GM21825 (cell line): Measurements from ENCODE around the gene RASGRP3.

Source experiments
- ATAC-seq: cut with Tn5 transposase; IDR thresholded peaks from one replicate; pipeline ENCODE4 v1.9.1; 2021; ENCODE audit warnings: mild to moderate bottlenecking, moderate library complexity; ENCODE audit not compliant: unreplicated experiment

The RASGRP3 gene

GRCh38 chr2:33491441-33492084 is 15.1 kb downstream of the RASGRP3 start:
- ATAC-seq: no peak

GRCh38 chr2:33492399-33493134 is 16.1 kb downstream of the RASGRP3 start:
- no peak for ATAC-seq

- ATAC-seq: peak; percentile 54
Measured at GRCh38 chr2:33494155-33494779, 17.8 kb downstream of the RASGRP3 start.

- ATAC-seq: no peak
Measured at GRCh38 chr2:33494877-33495641, 18.6 kb downstream of the RASGRP3 start.

GRCh38 chr2:33495683-33496082 is 19.2 kb downstream of the RASGRP3 start:
- no peak for ATAC-seq

- ATAC-seq: no peak
Measured at GRCh38 chr2:33496150-33496549, 19.7 kb downstream of the RASGRP3 start.

- no peak for ATAC-seq
Measured at GRCh38 chr2:33496726-33497125, 20.3 kb downstream of the RASGRP3 start.

- peak; percentile 44 for ATAC-seq
Measured at GRCh38 chr2:33497221-33497650, 20.8 kb downstream of the RASGRP3 start.

- peak; percentile 19 for ATAC-seq
Measured at GRCh38 chr2:33498291-33498956, 22.0 kb downstream of the RASGRP3 start.

GRCh38 chr2:33500177-33500576 is 23.7 kb downstream of the RASGRP3 start:
- ATAC-seq: no peak

- no peak for ATAC-seq
Measured at GRCh38 chr2:33502025-33502424, 25.6 kb downstream of the RASGRP3 start.

- no peak for ATAC-seq
Measured at GRCh38 chr2:33503002-33503401, 26.6 kb downstream of the RASGRP3 start.

- no peak for ATAC-seq
Measured at GRCh38 chr2:33505966-33506365, 29.5 kb downstream of the RASGRP3 start.

- ATAC-seq: no peak
Measured at GRCh38 chr2:33509908-33510585, 33.6 kb downstream of the RASGRP3 start.

- ATAC-seq: no peak
Measured at GRCh38 chr2:33510586-33510968, 34.1 kb downstream of the RASGRP3 start.

- no peak for ATAC-seq
Measured at GRCh38 chr2:33511141-33511540, 34.7 kb downstream of the RASGRP3 start.

GRCh38 chr2:33512112-33512511 is 35.7 kb downstream of the RASGRP3 start:
- no peak for ATAC-seq

- ATAC-seq: no peak
Measured at GRCh38 chr2:33513480-33513879, 37.0 kb downstream of the RASGRP3 start.

- ATAC-seq: no peak
Measured at GRCh38 chr2:33516456-33516995, 40.1 kb downstream of the RASGRP3 start.

GRCh38 chr2:33518200-33518599 is 41.8 kb downstream of the RASGRP3 start:
- ATAC-seq: no peak
